Endothelial cell of umbilical vein (primary cell): ENCODE data around the gene KCNK16. TPM values are rescaled to one million over a fixed set of nuclear protein-coding genes. Genes with fewer than 3 reads are reported as not detected.

Experiments
- BruUV-seq: library from RNA; stranded (reverse); fragments of 400-500 nt; replicated peaks from 2 replicates; lab custom pipeline; 2021; lab: Mats Ljungman, UMichigan
- CTCF ChIA-PET: fragments of 300-600, 350-600 bp; sonication (Branson Sonifier 250); formaldehyde crosslinking; loops from one replicate; lab custom pipeline; 2021; ENCODE audit warnings: antibody characterized with exemption, inconsistent platforms; lab: Charles Lee
- POLR2A ChIA-PET: fragments of 300-600, 350-600 bp; sonication (Branson Sonifier 250); formaldehyde crosslinking; loops from one replicate; lab custom pipeline; 2021; ENCODE audit warnings: antibody characterized with exemption, inconsistent platforms; lab: Charles Lee
- DNase-seq: peaks from one replicate; pipeline ENCODE4 v3.0.0-alpha.2; 2011; ENCODE audit warnings: low read depth, low spot score
- FAIRE-seq: peaks from 2 replicates; lab custom pipeline; 2011; peaks lifted over from hg19 to GRCh38; lab: Jason Lieb, UNC
- H2AFZ ChIP-seq: 2 replicates; pipeline ENCODE4 v1.6.0; 2012; ENCODE audit warnings: low read depth, low read length, control low read depth, inconsistent platforms
- H3K27ac ChIP-seq: 2 replicates; pipeline ENCODE4 v1.5.1; 2011; ENCODE audit warnings: low read depth, mild to moderate bottlenecking, control low read depth, low read length, moderate library complexity; ENCODE audit not compliant: insufficient read depth
- H3K27me3 ChIP-seq, 2 experiments: 2 replicates each; pipeline versions ENCODE4 v1.6.0 to v1.6.1; 2011; ENCODE audit warnings: low read length in 2 of 2, mixed read lengths in 1 of 2; ENCODE audit not compliant: control insufficient read depth in 2 of 2, insufficient read depth in 2 of 2
- H3K36me3 ChIP-seq, 2 experiments: 2 replicates in 1 of 2; 3 replicates in 1 of 2; pipeline ENCODE4 v1.5.1; 2011; ENCODE audit warnings: low read length in 2 of 2, mild to moderate bottlenecking in 1 of 2, moderate library complexity in 1 of 2; ENCODE audit not compliant: control insufficient read depth in 2 of 2, insufficient read depth in 2 of 2; ENCODE audit errors: extremely low read depth in 1 of 2
- H3K4me1 ChIP-seq: 3 replicates; pipeline ENCODE4 v1.5.1; 2011; ENCODE audit warnings: mild to moderate bottlenecking, low read length; ENCODE audit not compliant: control insufficient read depth, insufficient read depth; ENCODE audit errors: extremely low read depth
- H3K4me2 ChIP-seq: 2 replicates; pipeline ENCODE4 v1.6.1; 2011; ENCODE audit warnings: low read length, control low read depth, mixed read lengths; ENCODE audit not compliant: insufficient read depth
- H3K4me3 ChIP-seq, 3 experiments: fragments of 200-600 bp in 1 of 3; sonication (generic), shearing (Covaris generic) in 1 of 3; replicated peaks in 1 of 3; 2 replicates each; pipeline ENCODE4 v1.5.1; 2011 to 2016; ENCODE audit warnings: control low read depth in 3 of 3, low read length in 3 of 3, mild to moderate bottlenecking in 2 of 3, inconsistent platforms in 1 of 3, low read depth in 1 of 3, moderate library complexity in 1 of 3; ENCODE audit not compliant: insufficient read depth in 1 of 3
- H3K79me2 ChIP-seq: 2 replicates; pipeline ENCODE4 v1.6.0; 2012; ENCODE audit warnings: low read length, inconsistent platforms; ENCODE audit not compliant: control insufficient read depth, insufficient read depth
- H3K9ac ChIP-seq: replicated peaks from 2 replicates; pipeline ENCODE3; 2011; ENCODE audit warnings: low read length, control low read depth; ENCODE audit not compliant: insufficient read depth; ENCODE audit errors: extremely low read depth
- H3K9me1 ChIP-seq: replicated peaks from 3 replicates; pipeline ENCODE4 v1.6.0; 2011; ENCODE audit warnings: mild to moderate bottlenecking, low read length; ENCODE audit not compliant: control insufficient read depth, insufficient read depth; ENCODE audit errors: extremely low read depth
- H3K9me3 ChIP-seq: replicated peaks from 2 replicates; pipeline ENCODE4 v1.5.1; 2012; ENCODE audit warnings: low read length, inconsistent platforms; ENCODE audit not compliant: control insufficient read depth, insufficient read depth
- H4K20me1 ChIP-seq: replicated peaks from 2 replicates; pipeline ENCODE3; 2011; ENCODE audit warnings: mild to moderate bottlenecking, low read length; ENCODE audit not compliant: control insufficient read depth, insufficient read depth; ENCODE audit errors: extremely low read depth
- CTCF ChIP-seq, 2 donors: IDR thresholded peaks; 1 replicate in 1 of 2; 2 replicates in 1 of 2; pipeline ENCODE4 v1.5.1; 2011; ENCODE audit warnings: low read length in 2 of 2, mild to moderate bottlenecking in 2 of 2, moderate library complexity in 2 of 2, control low read depth in 1 of 2, inconsistent platforms in 1 of 2, low read depth in 1 of 2; ENCODE audit not compliant: insufficient read depth in 1 of 2; ENCODE audit errors: extremely low read depth in 1 of 2
- EZH2 ChIP-seq: IDR thresholded peaks from 2 replicates; pipeline ENCODE4 v1.6.1; 2012; ENCODE audit warnings: borderline replicate concordance, low read depth, mild to moderate bottlenecking, moderate library complexity, low read length, inconsistent platforms; ENCODE audit not compliant: severe bottlenecking
- FOS ChIP-seq: IDR thresholded peaks from 2 replicates; pipeline ENCODE4 v1.6.1; 2011; ENCODE audit warnings: mild to moderate bottlenecking, low read length, moderate library complexity, borderline replicate concordance; ENCODE audit not compliant: insufficient read depth
- GATA2 ChIP-seq: IDR thresholded peaks from 2 replicates; pipeline ENCODE4 v1.7.0; 2011; ENCODE audit warnings: low read depth, mild to moderate bottlenecking, moderate library complexity, mixed read lengths, low read length; ENCODE audit not compliant: insufficient read length, insufficient read depth
- JUN ChIP-seq: IDR thresholded peaks from 2 replicates; pipeline ENCODE4 v1.6.1; 2011; ENCODE audit warnings: borderline replicate concordance, low read depth; ENCODE audit not compliant: insufficient read length, insufficient read depth
- MAX ChIP-seq: IDR thresholded peaks from 2 replicates; pipeline ENCODE4 v1.6.1; 2011; ENCODE audit not compliant: insufficient read depth, insufficient read length
- MYC ChIP-seq: IDR thresholded peaks from one replicate; pipeline ENCODE4 v1.6.1; 2011; ENCODE audit warnings: mild to moderate bottlenecking, low read depth, low read length
- POLR2A ChIP-seq: IDR thresholded peaks from 2 replicates; pipeline ENCODE4 v1.6.1; 2012; ENCODE audit warnings: low read depth, mild to moderate bottlenecking, control low read depth, low read length
- POLR2AphosphoS5 ChIP-seq: IDR thresholded peaks from 2 replicates; pipeline ENCODE4 v1.6.1; 2012; ENCODE audit warnings: low read depth, mild to moderate bottlenecking, control low read depth, low read length, moderate library complexity; ENCODE audit not compliant: insufficient read depth
- dilution Hi-C: fragments of 300-500 bp; cut with MboI; formaldehyde crosslinking; loops from one replicate; pipeline ENCODE4 v1.15.0; 2019; ENCODE audit warnings: low sequenced_read_pairs; ENCODE audit not compliant: extremely low pct_ligation_motif_present
- intact Hi-C: fragments of 100-400 bp; cut with micrococcal nuclease; formaldehyde crosslinking; loops from one replicate; pipeline ENCODE4 v1.10.0; 2022
- polyA plus RNA-seq, 4 experiments: library from polyadenylated mRNA; depleted of rRNA in 3 of 4; stranded (reverse) in 3 of 4; unstranded in 1 of 4; fragments of >200 nt; gene quantifications; 2 replicates each; pipeline versions ENCODE4 v1.2.1 to v1.2.3, GENCODE V29; 2011 to 2012; ENCODE audit warnings: missing spikeins in 1 of 4
- total RNA-seq: library from RNA; stranded (reverse); gene quantifications from 2 replicates; pipeline ENCODE4 v1.2.3, GENCODE V29; 2021

The KCNK16 gene
- total and polyA plus RNA-seq, 2 donors (not counting 3 experiments of a cell fraction or from before 2014, with no cell fraction given): not detected

DNA sequence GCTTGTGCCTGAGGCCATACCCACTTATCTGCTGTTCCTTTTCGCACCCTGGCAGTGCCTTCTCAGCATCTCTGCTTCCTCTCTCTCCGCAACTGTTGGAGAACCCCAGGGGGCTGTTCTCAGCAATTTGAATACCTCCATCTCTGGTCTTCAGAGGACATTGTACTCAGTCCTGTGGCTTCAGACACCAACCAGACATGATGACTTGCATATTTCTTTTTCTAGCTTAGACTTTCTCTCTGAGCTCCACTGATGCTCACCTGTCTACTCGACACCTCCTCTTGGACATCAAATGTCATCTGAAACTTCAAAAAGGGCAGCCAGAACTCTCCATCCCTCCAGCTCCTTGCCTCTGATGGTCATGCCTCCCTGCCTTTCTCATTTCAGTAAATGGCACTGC is 18.9 kb upstream of the KCNK16 start:
- ChIA-PET CTCF (no interaction called here), POLR2A (no interaction called here)
- H3K9ac ChIP-seq: no peak overlapping the region
- FAIRE-seq (no peak), DNase-seq (no peak)
- TF ChIP-seq MAX (no peak), FOS (no peak), MYC (no peak), POLR2A (no peak), POLR2AphosphoS5 (no peak), GATA2 (no peak), JUN (no peak), EZH2 (no peak), CTCF (IDR thresholded peaks at IDR 0.05; ENCODE audit: extremely low read depth in 1 of 2, insufficient read depth in 1 of 2, low read depth in 1 of 2, low read length in 2 of 2) (no peak)
- dilution Hi-C loops (no loop called here), intact Hi-C loops (loop anchor here (10.0 kb wide), 1 partner anchor 1503 kb away; no protein-coding TSS in a partner anchor)
- peaks cover 0 to 2% of the 10 kb centered on the region in 2 experiments for H3K27me3 ChIP-seq
- H3K9me1 ChIP-seq: no peaks in the 10 kb centered on the region
- H2AFZ ChIP-seq: no peak overlapping the region
- H3K4me2 ChIP-seq: no peak overlapping the region
- no peak overlapping the region for H3K27ac ChIP-seq
- H3K36me3 ChIP-seq: no peaks in the 10 kb centered on the region
- no peaks in the 10 kb centered on the region for H4K20me1 ChIP-seq
- no peaks in the 10 kb centered on the region for H3K79me2 ChIP-seq
- no peaks in the 10 kb centered on the region for H3K9me3 ChIP-seq
- BruUV-seq: no TSS peak
- H3K4me3 ChIP-seq: no peak overlapping the region
- no peaks in the 10 kb centered on the region for H3K4me1 ChIP-seq
